Lower lobe of right lung (tissue), 2 donors: Measurements from ENCODE around the gene CFAP70. TPM values are rescaled to one million over a fixed set of nuclear protein-coding genes. Genes with fewer than 3 reads are reported as not detected.

Experiments used
- ATAC-seq, 2 donors: fragments of 200-7000 bp; cut with Tn5 transposase; one replicate each; pipeline ENCODE4 v1.9.1; 2020 to 2022; ENCODE audit warnings: mild to moderate bottlenecking in 2 of 2, moderate library complexity in 2 of 2
- DNase-seq: peaks from one replicate; pipeline ENCODE4 v3.0.0-alpha.2; 2020
- H3K27ac ChIP-seq: fragments of 200-600 bp; one replicate; pipeline ENCODE4 v1.8.0; 2022
- H3K27me3 ChIP-seq: fragments of 200-600 bp; one replicate; pipeline ENCODE4 v1.8.0; 2022; ENCODE audit warnings: low read depth
- H3K36me3 ChIP-seq: fragments of 200-600 bp; one replicate; pipeline ENCODE4 v1.8.0; 2022; ENCODE audit warnings: mild to moderate bottlenecking
- H3K4me1 ChIP-seq: fragments of 200-600 bp; one replicate; pipeline ENCODE4 v1.8.0; 2022
- H3K4me3 ChIP-seq: fragments of 200-600 bp; one replicate; pipeline ENCODE4 v1.8.0; 2022; ENCODE audit warnings: mild to moderate bottlenecking
- H3K9me3 ChIP-seq: fragments of 200-600 bp; one replicate; pipeline ENCODE4 v1.8.0; 2022
- CTCF ChIP-seq: fragments of 200-600 bp; IDR thresholded peaks from one replicate; pipeline ENCODE4 v1.8.0; 2022; ENCODE audit warnings: antibody characterized with exemption, mild to moderate bottlenecking
- intact Hi-C: fragments of 100-400 bp; cut with DNase I; formaldehyde crosslinking; loops from one replicate; pipeline ENCODE4 v1.11.0; 2022
- total RNA-seq: library from RNA; stranded (reverse); fragmentation: NEBNext Ultra II Directional; extraction: Animal tissue kit (Norgen Biotek cat#: 25700); gene quantifications from one replicate; pipeline ENCODE4 v1.2.1, GENCODE V29; 2021
- donor health status: DM: no; HTN: yes; CAD: no; lungs with severe emphysema.

CFAP70 gene
- total RNA-seq, 1 donor from 2014 or later: 11.3 TPM

DNA sequence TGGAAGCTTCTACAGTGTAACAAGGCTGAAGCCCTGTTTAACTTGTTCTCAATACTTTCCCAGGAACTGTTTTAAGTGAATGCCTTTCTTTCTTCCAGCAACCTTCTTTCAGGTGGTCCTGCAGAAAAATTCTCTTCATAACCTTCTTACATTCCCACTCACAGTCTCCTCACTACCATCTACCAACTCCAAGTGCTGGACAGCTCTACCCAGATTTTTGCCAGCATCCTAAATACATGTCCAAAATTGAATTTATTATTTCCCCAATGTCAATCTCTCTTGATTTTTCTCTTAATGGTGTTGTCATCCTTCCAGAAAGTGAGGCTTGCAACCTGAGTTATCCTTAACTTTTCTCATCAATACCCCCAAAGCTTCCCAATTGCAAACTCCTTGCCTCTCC is 48.2 kb downstream of the CFAP70 start:
- no peak for ATAC-seq

GRCh38 chr10:73307203-73307800 is 51.4 kb downstream of the CFAP70 start:
- H3K27me3 ChIP-seq: no peaks in the 10 kb centered on the region
- TF ChIP-seq CTCF: no peak
- ATAC-seq: no peak

More for the DNA sequence above, 48.2 kb downstream of the CFAP70 start:
- Histone ChIP-seq H3K36me3 (no peaks in the 10 kb centered on the region), H3K9me3 (peaks cover 6% of the 10 kb centered on the region), H3K4me3 (no peak overlapping the region), H3K27ac (no peak overlapping the region), H3K27me3 (no peaks in the 10 kb centered on the region), H3K4me1 (no peaks in the 10 kb centered on the region)
- intact Hi-C loops: no loop called here
- DNase-seq: no peak
- TF ChIP-seq CTCF: no peak

DNA sequence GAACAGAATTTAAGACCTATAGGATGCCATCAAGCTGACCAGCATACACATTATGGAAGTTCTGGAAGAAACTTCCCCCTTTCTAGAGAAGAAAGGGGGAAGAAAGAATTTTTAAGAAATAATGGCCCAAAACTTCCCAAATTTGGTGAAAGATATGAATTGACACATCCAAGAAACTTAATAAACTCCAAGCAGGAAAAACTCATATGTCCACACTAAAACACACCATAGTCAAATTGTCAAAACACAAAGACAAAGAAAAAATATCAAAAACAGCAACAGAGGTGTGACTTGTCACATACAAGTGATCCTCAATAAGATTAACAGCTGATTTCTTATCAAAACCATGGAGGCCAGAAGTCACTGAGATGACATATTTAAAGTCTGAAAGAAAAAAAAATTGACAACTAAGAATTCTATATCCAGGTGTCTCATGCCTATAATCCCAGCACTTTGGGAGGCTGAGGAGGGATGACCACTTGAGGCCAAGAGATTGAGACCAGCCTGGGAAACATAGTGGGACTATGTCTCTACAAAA is 52.4 kb downstream of the CFAP70 start:
- intact Hi-C loops: no loop called here
- Histone ChIP-seq H3K4me3 (no peak overlapping the region), H3K9me3 (peaks cover 6% of the 10 kb centered on the region), H3K36me3 (no peaks in the 10 kb centered on the region), H3K27ac (no peak overlapping the region), H3K27me3 (no peaks in the 10 kb centered on the region), H3K4me1 (no peaks in the 10 kb centered on the region)
- ATAC-seq (no peak), DNase-seq (no peak)
- TF ChIP-seq CTCF: no peak

More at GRCh38 chr10:73307203-73307800, 51.4 kb downstream of the CFAP70 start:
- Histone ChIP-seq H3K4me3 (no peak overlapping the region), H3K27ac (no peak overlapping the region), H3K9me3 (peaks cover 6% of the 10 kb centered on the region), H3K4me1 (no peaks in the 10 kb centered on the region), H3K36me3 (no peaks in the 10 kb centered on the region)
- intact Hi-C loops: no loop called here
- DNase-seq: no peak

DNA sequence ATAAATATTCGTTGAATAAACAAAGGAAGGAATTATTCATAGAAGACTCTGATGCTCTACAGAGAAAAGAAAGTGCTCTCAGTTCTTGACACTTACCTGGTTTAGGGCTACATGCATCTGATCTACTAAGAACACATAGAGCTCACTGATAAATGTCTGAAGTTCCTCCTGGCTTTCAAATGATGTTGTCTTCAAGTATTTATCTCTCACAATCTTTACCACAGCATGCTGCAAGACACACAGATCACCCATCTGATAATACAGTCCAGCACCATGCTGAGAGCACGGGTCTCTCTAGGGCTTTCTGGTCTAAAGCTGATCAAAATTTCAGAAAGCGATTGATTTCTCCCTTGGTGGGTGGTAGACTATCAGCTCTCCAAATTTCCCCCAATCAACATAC is 61.7 kb downstream of the CFAP70 start:
- Histone ChIP-seq H3K9me3 (no peaks in the 10 kb centered on the region), H3K4me1 (no peaks in the 10 kb centered on the region), H3K36me3 (no peaks in the 10 kb centered on the region), H3K4me3 (no peak overlapping the region), H3K27ac (no peak overlapping the region), H3K27me3 (no peaks in the 10 kb centered on the region)
- no peak for ATAC-seq
- DNase-seq: no peak
- no peak for TF ChIP-seq CTCF
- intact Hi-C loops: no loop called here

GRCh38 chr10:73293461-73293860 is 65.2 kb downstream of the CFAP70 start:
- Histone ChIP-seq H3K4me1 (no peaks in the 10 kb centered on the region), H3K4me3 (no peak overlapping the region), H3K27ac (no peak overlapping the region), H3K36me3 (no peaks in the 10 kb centered on the region), H3K27me3 (no peaks in the 10 kb centered on the region), H3K9me3 (no peaks in the 10 kb centered on the region)
- intact Hi-C loops: no loop called here
- DNase-seq: no peak
- ATAC-seq: no peak
- TF ChIP-seq CTCF: no peak
